Ovary (tissue), 3 donors: Measurements from ENCODE around the gene THSD4.

Experiments used
- EP300 ChIP-seq: sonication (generic); formaldehyde crosslinking; IDR thresholded peaks from one replicate; pipeline ENCODE4 v1.6.1; 2017; ENCODE audit warnings: antibody characterized with exemption
- POLR2A ChIP-seq: fragments of 450-650 bp; IDR thresholded peaks from one replicate; pipeline ENCODE4 v1.6.1; 2017; ENCODE audit warnings: antibody characterized with exemption, mild to moderate bottlenecking, moderate library complexity
- TF ChIP-seq, protein P1 (sequence below), 3 donors: fragments of 450-650 bp in 2 of 3; fragments of 200-600 bp in 1 of 3; IDR thresholded peaks; one replicate each; pipeline versions ENCODE4 v1.5.1 to v1.8.0; 2016 to 2022; ENCODE audit warnings: antibody characterized with exemption in 3 of 3, mild to moderate bottlenecking in 1 of 3
- donor health status: DM: no; HTN: no; CAD: no.

DNA sequence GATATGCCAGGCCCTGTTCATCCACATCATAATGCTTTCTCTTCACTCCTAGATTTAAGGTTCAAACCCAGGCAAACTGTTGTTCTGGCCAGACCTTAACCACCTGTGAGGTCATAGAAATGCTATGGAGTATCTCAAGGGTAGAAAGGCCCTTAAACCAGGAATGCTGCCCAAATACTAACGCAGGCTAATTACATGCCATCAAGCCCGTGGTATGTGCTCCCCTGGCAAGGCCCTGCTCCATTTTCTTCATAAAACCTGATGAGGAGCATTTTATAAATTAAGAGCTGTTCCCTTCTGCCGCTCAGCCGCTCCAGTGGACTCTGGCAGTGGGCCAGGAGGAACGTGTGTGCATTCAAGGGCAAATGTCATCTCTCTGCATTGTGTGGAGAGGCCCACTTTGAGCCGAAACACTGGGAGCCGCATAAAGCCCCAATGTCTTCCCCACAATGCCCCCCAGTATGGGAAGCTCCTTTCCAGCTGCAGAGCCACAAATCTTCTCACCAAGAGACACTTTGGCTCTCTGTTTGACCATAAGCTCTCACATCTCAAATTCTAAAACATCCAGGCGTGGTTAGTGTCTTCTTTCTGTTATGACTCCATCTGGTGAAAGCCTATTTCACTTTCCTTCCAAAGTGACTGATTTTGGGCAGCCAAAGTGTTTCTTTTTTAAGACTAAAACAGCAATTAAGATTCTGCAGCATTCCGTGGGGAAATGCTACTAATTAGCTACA is 484.3 kb downstream of the THSD4 start:
- TF ChIP-seq, protein P1, sequence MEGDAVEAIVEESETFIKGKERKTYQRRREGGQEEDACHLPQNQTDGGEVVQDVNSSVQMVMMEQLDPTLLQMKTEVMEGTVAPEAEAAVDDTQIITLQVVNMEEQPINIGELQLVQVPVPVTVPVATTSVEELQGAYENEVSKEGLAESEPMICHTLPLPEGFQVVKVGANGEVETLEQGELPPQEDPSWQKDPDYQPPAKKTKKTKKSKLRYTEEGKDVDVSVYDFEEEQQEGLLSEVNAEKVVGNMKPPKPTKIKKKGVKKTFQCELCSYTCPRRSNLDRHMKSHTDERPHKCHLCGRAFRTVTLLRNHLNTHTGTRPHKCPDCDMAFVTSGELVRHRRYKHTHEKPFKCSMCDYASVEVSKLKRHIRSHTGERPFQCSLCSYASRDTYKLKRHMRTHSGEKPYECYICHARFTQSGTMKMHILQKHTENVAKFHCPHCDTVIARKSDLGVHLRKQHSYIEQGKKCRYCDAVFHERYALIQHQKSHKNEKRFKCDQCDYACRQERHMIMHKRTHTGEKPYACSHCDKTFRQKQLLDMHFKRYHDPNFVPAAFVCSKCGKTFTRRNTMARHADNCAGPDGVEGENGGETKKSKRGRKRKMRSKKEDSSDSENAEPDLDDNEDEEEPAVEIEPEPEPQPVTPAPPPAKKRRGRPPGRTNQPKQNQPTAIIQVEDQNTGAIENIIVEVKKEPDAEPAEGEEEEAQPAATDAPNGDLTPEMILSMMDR (IDR thresholded peaks at IDR 0.05), result no peak
- no peak for TF ChIP-seq POLR2A
- no peak for TF ChIP-seq EP300
